ENCODE data around the gene MUC5AC.
A peak's percentile ranks its signal among the peaks of the same experiment; 100 is the strongest.

The MUC5AC gene

DNA sequence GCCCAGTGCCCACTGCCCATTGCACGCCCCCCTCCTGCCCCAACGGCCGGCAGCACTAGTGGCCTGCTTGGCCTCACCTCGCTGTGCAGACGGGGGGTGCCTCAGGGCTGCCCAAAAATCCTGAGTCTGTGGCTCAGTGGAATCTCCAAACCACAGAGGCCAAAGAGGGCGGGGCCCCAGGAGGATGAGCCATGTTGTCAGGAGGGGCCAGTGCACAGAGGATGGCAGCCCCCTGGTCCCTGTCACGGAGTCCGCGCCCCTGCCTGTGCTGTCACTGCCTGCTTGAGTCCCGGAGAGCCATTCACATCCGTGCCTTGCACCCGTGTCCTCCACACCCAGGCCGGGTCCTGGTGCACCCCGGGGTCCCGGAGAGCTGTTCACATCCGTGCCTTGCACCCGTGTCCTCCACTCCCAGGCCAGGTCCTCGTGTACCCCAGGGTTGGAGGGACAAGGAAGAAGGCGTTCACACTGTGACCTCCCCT lies 36.4 kb upstream of the MUC5AC start:
- DNase-seq = no peak

DNA sequence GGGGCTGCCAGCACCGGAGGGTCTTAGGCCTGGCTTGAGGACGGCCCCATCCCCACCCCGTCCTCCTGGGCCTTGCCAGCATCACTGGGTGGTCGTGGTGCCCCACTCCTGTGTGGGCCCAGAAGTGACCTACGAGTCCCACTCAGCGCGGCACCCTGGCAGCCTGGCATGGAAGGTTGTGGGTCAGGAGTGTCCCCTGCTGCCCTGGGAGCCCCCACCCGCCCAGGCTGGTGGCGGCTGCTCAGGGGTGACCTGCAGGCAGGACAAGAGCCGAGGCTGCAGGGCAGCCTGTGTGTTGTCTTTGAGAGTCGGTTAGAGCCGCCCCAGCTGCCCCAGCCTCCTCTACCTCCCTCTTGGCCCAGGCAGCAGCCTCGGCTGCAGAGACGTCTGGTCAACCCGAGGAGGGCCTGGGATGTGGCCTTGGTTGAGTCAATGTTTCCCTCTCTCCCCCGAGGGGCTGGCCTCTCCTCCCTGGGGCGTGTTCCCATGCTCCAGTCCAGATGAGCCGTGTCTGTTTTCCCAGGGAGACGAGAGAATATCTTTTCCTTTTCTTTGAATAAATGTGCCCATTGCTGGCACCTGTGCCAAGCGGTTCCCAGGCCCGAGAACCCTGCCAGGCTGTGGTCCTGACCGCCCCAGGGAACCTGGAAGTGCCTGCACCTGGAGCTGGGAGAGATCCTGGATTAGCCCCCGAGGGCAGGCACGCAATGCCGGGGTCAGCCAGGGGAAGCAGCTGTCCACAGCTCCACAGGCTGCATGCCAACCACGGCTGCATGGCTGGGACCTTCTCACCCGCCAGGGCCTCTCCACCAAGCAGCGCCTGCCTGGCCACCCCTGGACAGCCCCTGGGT lies 35.7 kb upstream of the MUC5AC start:
- DNase-seq = no peak

GRCh38 chr11:1122664-1123002 lies 35.1 kb upstream of the MUC5AC start:
- no peak for DNase-seq

- DNase-seq = no peak
Measured at GRCh38 chr11:1123970-1124369, 33.8 kb upstream of the MUC5AC start.

DNA sequence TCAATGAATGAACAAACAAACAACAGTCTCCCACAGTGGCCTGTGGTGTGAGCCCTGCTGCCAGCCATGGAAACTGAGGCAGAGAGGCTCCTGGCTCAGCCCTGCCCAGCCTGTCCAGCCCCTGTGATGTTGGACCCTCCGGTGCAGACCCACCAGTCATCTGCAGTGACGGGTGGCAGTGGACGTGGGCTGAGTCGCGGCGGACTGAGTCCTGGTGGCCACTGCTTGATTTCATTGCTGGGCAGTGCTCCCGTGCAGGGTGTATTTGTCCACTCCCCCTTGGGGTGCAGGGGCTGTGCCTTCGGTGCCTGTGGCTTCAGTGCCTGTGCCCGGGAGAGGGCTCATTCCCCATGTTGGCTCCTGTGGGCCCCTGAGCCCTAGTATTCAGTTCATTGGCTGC lies 31.9 kb upstream of the MUC5AC start:
- no peak for DNase-seq

- no peak for DNase-seq
Measured at GRCh38 chr11:1126491-1126926, 31.2 kb upstream of the MUC5AC start.

DNA sequence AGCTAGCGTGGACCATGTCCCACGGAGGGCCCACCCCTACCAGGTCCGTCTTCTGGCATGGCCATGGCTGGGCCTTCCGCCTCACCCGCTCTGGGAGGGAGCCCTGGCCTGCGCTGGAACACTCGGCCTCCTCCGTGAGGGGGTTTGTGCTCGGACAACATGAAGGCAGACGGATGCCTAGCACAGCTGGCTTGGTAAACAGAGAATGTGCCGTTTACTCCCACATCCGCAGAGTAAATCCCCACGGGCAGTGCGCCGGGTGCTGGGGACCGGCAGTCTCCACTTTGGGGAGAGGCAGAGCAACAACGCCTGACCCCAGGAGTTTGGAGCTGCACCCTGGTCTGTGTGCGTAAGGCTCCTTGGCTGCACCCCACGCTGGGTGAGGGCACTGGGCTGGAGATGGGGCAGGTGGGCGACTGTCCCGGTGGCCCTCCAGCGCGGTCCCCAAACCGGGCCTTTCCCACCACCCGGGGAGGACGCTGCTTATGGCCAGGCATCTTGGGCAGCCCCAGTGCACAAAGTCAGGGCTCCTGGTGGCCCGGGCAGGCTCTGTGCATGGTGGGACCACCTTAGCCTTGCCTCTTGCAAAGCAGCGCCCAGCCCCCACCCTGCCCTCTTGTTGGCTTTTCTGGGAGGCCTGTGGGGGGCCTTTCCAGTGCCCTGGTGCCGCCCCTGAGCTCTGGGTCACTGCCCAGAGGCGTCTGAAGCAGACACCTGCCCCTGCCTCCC lies 30.7 kb upstream of the MUC5AC start:
- no peak for DNase-seq

- DNase-seq = no peak
Measured at GRCh38 chr11:1127664-1128162, 30.0 kb upstream of the MUC5AC start.

DNA sequence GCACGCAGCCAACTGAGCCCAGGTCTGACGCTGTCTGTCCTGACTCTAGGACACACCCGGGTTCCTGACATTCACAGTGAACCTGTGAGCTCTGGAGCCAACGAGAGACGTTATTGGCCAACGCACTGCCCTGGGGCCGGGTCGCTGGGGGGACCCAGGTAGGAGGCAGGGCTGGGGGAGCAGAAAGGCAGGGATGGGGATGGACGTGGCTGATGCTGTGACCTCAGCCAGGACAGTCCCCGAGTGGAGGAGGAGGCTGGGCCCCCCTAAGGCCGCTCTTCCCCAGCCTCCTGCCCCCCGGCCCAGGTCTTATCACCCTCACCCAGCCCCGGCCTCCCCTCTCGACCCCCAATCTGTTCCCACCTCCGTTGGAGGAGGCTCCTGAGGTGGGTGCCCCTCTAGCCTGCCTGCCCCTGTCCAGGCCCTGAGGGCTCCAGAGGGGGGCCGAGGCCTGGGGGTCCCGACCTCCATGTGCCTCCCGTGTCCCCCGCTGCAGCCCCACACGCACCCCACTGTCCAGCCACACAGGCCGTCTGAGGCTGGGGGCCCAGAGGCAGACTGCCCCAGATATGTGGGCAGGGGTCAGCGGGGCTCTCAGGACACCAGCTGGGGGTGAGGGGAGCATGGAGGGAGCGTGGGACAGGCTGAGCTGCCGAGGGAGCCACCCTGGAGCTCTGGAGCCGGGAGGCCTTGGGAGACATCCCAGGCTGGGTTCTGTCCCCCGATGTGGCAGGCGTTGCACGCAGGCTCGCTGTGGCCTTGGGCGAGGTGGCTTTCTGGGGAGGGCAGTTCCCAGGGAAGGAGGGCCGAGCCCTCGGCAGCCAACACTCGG lies 29.2 kb upstream of the MUC5AC start:
- DNase-seq = no peak

- no peak for DNase-seq
Measured at GRCh38 chr11:1129143-1129610, 28.6 kb upstream of the MUC5AC start.

DNA sequence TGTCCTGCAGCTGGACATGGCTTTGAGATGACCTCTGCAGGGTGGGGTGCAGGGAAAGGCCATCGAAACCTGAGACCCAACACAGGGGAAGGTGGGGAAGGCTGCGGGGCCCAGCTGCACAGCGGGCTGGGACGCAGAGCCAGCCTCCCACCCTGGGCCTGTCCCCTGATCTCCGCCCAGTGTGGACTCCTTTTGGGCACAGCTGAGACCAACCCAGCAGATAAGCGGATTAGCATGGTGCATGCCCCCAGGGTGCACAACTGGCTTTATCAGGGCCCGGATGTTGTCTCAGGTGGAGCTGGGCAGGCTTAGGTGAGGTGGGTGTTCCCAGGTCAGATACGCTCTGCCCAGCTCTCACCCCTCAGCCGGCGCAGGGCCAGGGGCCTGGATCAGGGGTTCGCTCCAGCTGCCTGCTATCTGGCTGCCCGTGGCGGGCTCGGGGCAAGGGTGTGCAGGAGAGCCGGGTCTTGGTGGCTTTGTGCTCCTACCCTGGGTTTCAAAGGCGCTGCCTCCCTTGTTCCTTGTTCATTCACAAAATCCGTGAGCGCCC lies 28.1 kb upstream of the MUC5AC start:
- no peak for DNase-seq

DNA sequence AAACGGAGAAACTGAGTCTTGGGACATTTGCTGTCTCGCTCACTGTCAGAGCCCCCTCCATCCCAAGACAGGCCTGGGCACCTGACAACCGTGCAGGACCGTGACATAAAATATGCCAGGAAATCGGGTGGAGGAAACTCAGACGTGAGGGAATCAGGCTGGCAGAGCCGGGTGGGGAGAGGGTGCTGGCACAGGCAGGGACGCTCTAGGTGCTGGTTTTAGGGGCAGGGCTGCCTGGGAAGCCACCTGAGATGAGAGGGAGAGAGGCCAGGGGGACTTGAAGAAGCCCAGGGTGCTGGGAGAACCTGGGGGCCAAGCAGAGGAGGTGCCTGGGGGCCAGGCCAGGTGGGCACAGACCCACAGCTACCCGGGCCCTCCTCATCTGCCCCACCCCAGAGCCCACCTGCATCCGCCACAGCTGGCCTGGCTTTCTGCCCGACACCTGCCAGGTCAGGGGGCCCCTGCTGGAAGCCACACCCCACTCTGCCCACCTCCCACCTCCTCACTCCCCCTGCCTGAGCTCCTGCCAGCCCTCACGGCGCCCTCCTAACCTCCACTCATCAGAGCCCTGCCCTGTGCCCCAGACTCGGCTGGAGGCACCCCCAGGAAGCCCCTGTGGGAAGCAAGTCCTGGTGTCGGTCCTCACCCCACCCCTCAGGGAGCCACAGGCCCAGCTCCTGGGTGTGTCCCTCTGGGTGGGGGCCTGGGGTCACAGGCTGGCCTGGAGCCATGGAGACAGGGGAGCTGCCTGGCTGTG lies 27.3 kb upstream of the MUC5AC start:
- DNase-seq = no peak

- no peak for DNase-seq
Measured at GRCh38 chr11:1131033-1131911, 26.5 kb upstream of the MUC5AC start.

- no peak for DNase-seq
Measured at GRCh38 chr11:1134848-1135445, 22.8 kb upstream of the MUC5AC start.

DNA sequence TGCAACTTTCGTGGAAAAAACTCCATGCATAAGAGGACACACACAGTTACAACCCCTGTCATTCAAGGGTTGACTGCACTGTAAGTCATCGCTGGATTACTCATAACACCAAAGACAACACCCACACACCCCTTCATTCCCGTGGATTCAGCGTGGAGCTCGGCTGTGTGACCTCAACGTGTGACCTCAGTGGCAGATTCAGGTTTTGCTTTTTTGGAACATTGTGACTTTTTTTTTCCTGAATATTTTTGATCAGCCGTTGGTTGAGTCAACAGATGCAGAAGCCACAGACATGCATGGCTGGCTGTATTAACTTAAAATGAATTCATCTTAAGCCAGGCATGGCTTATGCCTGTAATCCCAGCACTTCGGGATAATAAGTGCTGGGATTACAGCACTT lies 19.7 kb upstream of the MUC5AC start:
- peak in 1 of 2 experiments; percentile 52 for DNase-seq

GRCh38 chr11:1139441-1140083 lies 18.2 kb upstream of the MUC5AC start:
- no peak for DNase-seq

GRCh38 chr11:1140642-1141490 lies 16.9 kb upstream of the MUC5AC start:
- no peak for DNase-seq

GRCh38 chr11:1146365-1146764 lies 11.4 kb upstream of the MUC5AC start:
- DNase-seq = peak in 1 of 2 experiments; percentile 0

DNA sequence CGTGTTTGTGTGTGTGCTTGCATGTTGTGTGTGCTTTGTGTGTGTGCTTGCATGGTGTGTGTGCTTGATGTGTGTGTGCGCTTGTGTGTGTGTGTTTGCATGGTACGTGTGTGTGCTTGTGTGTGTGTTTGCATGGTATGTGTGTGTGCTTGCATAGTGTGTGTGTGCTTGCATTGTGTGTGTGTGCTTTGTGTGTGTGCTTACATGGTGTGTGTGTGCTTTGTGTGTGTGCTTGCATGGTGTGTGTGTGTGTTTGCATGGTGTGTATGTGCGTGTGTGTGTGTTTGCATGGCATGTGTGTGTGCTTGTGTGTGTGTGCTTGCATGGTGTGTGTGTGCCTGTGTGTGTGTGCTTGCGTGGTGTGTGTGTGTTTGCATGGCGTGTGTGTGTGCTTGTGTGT lies 10.0 kb upstream of the MUC5AC start:
- DNase-seq = no peak
